ENCODE measurements around the gene DCHS1. TPM values are rescaled to one million over a fixed set of nuclear protein-coding genes. Genes with fewer than 3 reads are reported as not detected.
"Not testable (repeated sequence)": the region's sequence is repeated elsewhere in the genome, so short reads cannot be mapped to it uniquely, and the experiment has no call there.

The DCHS1 gene, protein sequence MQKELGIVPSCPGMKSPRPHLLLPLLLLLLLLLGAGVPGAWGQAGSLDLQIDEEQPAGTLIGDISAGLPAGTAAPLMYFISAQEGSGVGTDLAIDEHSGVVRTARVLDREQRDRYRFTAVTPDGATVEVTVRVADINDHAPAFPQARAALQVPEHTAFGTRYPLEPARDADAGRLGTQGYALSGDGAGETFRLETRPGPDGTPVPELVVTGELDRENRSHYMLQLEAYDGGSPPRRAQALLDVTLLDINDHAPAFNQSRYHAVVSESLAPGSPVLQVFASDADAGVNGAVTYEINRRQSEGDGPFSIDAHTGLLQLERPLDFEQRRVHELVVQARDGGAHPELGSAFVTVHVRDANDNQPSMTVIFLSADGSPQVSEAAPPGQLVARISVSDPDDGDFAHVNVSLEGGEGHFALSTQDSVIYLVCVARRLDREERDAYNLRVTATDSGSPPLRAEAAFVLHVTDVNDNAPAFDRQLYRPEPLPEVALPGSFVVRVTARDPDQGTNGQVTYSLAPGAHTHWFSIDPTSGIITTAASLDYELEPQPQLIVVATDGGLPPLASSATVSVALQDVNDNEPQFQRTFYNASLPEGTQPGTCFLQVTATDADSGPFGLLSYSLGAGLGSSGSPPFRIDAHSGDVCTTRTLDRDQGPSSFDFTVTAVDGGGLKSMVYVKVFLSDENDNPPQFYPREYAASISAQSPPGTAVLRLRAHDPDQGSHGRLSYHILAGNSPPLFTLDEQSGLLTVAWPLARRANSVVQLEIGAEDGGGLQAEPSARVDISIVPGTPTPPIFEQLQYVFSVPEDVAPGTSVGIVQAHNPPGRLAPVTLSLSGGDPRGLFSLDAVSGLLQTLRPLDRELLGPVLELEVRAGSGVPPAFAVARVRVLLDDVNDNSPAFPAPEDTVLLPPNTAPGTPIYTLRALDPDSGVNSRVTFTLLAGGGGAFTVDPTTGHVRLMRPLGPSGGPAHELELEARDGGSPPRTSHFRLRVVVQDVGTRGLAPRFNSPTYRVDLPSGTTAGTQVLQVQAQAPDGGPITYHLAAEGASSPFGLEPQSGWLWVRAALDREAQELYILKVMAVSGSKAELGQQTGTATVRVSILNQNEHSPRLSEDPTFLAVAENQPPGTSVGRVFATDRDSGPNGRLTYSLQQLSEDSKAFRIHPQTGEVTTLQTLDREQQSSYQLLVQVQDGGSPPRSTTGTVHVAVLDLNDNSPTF (N-terminal part only)
- total RNA-seq: 89.7 and 177 TPM in 2 replicates

DNA sequence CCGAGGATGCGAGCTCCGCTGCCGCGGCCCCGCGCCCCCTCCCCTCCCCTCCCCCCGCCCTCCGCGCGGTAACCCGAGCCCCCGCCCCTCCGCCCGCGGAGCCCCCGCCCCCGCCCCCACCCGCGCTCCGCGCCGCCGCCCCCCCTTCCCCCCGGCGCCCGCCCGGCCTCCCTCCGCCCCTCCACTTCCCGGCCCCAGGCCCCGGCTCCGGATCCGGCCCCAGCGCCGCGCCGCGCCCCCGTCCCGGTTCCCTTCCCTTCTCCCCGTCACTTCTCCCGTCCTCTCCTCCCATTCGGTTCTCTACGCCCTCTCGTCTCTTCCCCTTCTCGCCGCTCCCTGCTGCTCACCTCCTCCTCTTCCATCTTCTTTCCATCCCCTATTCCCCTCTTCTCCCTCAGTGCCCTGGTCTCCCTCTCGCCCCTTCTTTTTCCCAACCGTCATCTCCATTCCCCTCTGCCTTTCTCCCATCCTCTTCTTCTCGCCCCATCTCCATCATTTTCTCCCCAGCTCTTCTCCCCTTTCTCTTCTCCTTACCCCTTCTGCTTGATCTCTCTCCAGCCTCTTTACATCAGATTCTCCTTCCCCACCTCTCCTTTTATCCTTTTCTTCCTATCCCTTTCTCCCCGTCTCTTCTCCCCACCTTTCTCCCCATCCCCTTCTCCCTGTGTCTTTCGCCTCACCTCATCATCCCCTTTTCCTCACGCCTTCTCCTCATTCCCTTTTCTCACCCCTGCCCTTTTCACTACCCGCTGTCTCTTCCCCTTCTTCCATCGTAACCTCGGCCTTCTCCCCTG is at the start of gene DCHS1:
DCHS1 (minus strand) TSS at position 20 of the 794 bp plus-strand sequence. CDS start 14,196 bp downstream, outside the sequence.
- no peak for DNase-seq (ENCODE audit: extremely low read depth, low read depth, low spot score)

DNA sequence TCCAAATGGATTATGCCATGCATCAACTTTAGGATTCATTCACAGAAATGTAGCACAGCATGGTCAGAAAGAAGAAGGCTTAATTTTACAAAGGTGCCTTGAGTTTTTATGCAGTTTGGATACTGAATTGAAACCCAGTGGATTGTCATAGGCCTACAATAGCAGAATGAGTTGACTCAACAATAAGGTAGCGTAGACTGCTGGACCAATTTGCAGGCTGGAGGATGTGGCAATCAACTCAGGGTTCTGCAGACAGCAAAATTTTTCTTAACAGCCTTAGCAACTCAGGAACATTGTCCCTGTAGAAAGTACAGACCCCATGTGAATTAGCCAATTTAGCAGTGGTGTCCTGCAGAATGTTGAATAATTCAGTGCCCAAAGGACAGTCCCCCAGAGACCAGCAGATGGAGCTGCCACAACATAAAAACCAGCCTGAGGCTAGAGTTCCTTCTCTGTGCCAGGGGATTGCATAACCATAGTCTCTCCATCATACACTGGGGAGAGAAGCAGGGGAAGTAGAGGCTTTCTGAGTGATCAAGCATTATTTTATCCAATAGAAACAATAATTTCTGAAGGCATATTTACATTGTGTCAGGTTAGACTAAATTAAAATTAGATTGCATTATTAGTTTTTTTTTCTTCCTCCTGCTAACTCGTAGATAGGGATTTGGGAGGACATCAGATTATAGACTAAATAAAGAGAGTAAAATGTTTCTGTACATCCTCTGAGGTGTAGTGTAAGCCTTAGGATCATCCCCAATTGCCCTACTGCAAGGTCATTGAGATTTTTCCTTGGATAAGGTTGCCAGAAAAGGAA is 47.8 kb upstream of the DCHS1 start:
- DNase-seq (ENCODE audit: extremely low read depth, low read depth, low spot score): no peak

DNA sequence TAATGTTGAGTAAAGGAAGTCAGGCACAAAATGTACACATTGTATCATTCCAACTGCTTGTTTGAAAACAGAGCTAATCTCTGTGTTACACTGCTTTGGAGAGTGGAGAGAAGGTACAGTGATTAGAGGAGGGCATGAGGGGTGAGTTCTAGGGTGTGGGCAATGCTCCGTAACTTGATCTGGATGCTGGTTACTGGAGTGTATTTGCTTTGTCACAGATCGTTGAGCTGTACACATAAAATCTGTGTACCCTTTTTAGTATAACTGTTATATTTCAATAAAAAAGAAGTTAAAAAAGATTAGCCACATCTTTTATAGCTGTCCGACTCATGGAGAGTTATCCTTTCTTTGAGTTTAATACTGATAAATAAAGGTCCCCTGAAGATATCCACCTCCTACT is 46.3 kb upstream of the DCHS1 start:
- DNase-seq (ENCODE audit: extremely low read depth, low read depth, low spot score): not testable (repeated sequence)

DNA sequence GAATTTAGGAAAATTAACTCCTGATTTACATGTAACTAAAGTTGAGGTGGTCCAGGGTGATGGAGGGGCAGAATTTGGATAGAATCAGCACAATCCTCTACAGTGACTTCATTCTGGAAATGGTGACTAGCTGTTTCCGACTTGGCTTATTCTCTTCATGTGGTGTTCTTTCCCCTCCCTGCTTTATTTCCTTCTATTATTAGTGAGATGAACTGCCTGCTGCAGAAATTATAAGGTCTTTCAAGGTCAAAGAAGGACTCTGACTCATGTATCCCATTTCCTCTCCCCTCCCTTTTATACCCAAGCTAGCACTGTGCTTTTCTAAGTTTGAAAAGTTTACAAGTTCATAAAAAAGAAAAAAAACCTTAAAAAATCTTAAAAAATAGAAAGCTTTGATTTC is 39.8 kb upstream of the DCHS1 start:
- DNase-seq (ENCODE audit: extremely low read depth, low read depth, low spot score): peak; percentile 85

DNA sequence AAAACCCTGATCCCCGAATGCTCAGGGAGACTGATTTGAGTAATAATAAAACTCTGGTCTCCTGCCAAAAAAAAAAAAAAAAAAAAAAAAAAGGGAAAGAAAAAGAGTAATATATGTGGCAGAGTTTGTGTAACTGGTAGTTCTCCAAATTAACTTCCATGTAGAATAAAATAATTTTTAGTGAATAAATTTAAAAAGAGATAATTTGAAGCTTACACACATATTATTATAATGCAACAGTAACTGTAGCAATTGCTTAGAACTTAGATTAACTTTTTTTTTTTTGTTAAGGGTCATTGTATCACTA is 38.6 kb upstream of the DCHS1 start:
- no peak for DNase-seq (ENCODE audit: extremely low read depth, low read depth, low spot score)

DNA sequence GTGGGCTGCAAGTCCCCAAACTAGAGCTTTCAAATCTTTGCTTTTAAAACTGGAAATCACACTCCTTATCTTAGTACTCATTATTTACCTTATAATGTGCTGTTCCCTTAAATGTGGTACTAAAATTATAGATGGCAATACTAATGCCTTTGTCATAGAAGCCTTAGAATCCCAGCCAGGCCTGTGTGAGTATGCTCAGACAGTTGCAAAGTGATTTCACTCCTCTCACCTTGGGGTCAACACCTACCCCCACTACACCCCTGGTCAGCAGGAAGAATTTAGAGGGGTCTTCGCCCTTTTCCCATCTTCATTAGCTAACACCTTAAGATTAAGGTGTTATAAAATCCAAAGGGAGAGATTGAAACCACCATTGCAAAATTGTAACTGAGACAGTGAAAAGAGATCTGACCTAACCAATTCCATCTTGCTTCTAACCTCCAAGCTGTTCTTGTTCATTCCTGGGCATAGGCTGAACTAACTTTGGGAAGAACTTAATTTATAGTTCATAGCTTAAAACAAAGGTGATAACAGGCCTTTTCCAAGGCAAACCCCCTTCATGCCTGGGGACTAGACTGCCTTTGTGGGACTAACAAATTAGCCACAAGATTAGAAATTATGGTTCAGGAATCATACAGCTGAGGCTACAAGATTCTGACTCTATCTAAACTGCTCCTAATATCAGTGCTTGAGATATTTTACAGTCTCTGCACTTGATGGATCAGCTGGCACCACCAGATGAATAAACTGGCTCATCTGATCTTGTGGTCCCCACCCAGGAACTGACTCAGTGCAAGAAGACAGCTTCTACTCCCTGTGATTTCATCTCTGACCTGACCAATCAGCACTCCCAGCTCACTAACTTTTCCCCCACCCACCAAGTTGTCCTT is 38.0 kb upstream of the DCHS1 start:
- DNase-seq (ENCODE audit: extremely low read depth, low read depth, low spot score): no peak

DNA sequence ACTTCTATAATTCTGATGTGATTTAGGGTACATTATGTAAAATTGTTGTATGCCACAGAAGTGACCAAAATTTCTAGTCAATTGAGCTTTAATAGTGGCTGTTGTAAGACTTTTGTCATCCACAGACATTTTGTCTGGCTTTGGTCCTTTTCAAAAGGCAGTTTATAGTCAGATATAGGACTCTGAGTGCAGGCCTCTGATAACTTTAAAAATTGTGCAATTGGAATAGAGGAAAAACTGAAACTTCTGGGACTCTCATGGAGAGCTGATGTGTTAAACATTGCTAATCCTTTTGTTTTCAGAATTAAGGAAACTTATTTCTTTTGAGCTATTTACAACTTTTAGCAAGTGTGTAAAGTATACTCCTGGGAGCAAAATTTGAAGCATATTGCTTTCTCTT is 36.5 kb upstream of the DCHS1 start:
- DNase-seq (ENCODE audit: extremely low read depth, low read depth, low spot score): no peak

DNA sequence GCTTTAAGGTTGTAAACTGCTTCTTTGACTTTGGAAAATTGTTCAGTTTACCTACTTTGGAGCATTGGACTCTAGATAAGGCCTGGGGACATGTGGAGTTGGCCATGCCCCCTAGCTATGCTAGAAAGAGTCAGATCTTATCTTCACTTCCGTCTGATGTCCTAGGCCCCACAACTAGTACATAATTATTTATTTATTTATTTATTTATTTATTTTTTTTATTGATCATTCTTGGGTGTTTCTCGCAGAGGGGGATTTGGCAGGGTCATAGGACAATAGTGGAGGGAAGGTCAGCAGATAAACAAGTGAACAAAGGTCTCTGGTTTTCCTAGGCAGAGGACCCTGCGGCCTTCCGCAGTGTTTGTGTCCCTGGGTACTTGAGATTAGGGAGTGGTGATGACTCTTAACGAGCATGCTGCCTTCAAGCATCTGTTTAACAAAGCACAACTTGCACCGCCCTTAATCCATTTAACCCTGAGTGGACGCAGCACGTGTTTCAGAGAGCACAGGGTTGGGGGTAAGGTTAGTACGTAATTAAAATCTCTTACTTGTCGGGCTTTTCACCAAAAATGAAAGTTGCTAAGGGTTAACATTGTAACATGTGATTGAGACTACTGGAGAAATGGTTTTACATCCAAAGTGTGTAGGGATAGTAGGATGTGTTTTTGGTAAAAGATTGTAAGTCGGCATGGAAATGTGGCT is 35.0 kb upstream of the DCHS1 start:
- DNase-seq (ENCODE audit: extremely low read depth, low read depth, low spot score): not testable (repeated sequence)

DNA sequence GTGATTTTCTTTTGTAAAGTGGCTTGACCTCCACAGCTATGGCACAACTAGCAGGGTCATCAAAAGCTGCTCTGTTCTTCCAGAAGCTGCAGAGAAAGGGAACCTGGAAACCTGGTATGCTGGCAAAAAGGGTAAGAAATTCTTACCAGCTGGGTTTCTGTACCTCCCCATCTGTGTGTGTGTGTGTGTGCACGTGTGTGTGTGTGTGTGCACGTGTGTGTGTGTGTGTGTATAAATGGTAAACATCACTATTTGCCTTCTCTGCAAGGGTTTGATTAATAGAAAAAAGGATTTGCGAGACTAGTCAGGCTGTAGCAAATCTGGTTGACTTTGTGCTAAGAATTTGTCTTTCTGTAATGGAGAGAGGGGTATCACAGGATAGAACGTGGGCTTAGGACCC is 32.3 kb upstream of the DCHS1 start:
- DNase-seq (ENCODE audit: extremely low read depth, low read depth, low spot score): no peak

DNA sequence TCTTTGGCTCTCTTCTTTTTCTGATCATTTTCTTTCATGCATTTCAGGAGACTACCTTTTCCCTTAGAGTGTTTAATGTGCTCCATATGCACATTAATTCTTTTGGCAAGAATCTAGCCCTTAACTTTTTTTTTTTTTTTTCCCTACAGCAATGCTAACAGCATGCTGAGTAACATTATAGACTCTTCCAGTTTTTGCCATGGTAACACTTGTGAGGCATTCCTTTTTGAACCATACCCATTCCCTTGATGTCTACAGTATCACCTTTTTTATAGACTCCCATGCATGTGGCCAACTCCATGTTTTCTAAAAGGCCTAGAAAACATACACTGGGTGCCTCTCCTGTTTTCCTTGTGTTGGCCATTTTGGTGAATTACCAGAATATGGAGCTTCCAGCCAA is 30.4 kb upstream of the DCHS1 start:
- no peak for DNase-seq (ENCODE audit: extremely low read depth, low read depth, low spot score)

DNA sequence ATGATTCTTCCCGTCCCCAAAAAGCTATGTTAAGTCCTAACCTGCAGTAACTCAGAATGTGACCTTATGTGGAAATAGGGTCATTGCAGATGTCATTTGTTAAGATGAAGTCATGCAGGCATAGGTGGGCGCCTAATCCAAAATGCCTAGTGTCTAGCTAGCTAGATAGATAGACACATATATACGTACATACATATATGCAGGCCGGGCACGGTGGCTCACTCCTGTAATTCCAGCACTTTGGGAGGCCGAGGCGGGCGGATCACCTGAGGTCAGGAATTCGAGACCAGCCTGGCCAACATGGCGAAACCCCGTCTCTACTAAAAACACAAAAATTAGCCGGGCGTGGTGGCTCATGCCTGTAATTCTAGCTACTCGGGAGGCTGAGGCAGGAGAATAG is 28.5 kb upstream of the DCHS1 start:
- not testable (repeated sequence) for DNase-seq (ENCODE audit: extremely low read depth, low read depth, low spot score)

DNA sequence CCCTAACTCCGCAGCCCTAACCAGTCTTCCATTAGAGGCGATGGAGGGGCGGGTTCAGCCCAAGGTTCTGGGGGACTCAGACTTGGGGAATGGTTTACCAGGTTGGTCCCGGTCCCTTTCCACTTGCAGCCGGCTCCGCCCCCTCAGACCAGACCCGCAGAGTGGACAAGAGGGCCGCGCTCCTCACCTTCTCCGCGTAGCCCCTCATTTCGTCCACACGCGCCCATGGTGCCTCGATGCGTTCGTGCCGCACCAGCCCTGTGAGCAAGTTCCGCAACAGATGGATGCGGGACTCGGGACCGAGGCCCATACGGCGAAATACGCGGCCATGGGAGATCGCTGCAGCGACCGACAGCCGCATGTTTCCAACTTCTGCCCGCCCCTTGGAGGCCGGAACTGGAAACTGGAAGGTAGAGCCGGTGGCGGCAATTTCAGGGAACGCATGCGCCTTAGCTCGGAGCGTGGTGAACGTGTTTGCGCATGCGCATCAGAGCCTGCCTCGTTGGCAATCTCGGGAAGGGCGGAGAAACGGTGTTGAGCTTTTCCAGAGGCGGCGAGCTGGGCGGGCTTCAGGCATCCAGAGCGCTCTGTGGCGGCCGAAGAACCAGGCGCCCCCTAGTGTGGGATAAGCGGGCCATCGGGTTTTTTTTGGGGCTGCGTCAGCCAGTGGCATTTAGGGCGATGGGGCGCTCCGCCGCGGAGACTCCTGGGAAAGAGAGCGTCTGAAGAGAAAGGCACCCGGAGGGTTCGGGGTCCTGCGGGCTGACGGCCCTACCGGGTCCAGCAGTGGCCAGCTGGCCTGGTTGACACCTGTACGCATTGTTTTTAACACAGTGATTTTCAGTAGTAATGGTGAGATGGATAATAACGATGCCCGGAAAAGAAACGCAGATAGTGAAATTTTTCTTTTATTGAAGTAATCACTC is 27.6 kb upstream of the DCHS1 start, which contains the start of gene MRPL17:
MRPL17 (minus strand) TSS at position 405 of the 926 bp plus-strand sequence; CDS start at position 361, 44 bp downstream.
- peak; percentile 95 for DNase-seq (ENCODE audit: extremely low read depth, low read depth, low spot score)

DNA sequence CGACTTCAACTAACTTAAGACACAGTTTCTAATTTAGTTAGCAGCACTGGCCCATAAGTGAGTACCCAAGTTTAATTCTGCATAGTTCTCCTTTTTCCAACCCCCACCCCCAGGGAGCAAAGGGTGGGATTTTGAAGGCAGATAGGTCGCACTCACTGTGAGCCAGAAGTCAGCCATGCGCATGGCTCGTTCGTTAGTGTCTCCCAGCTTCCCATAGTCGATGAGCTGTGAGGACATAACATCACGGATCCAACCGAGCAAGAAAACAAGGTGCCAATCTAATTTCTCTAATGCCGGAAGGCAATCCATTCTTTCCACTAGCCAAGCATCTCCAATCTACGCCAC is 27.0 kb upstream of the DCHS1 start:
- DNase-seq (ENCODE audit: extremely low read depth, low read depth, low spot score): no peak

DNA sequence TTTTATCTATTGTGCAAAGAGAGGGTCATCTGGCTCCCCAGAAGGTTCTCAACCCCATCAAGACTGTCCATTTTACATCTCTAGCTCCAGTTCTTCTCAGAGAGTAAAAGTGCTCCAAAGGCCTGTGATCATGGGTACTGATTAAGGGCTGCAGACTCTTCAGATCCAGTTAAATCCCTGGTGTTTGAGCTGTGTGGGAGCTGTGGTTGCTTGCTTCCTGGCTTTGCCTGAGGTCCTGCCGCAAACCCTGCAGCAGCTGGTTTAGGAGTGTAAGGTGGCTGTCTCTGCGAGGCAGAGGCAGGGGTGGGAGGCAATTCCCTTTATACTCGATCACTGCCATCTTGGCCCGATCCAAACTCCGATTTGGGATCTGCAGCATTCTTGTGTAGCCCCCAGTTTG is 26.3 kb upstream of the DCHS1 start:
- no peak for DNase-seq (ENCODE audit: extremely low read depth, low read depth, low spot score)

DNA sequence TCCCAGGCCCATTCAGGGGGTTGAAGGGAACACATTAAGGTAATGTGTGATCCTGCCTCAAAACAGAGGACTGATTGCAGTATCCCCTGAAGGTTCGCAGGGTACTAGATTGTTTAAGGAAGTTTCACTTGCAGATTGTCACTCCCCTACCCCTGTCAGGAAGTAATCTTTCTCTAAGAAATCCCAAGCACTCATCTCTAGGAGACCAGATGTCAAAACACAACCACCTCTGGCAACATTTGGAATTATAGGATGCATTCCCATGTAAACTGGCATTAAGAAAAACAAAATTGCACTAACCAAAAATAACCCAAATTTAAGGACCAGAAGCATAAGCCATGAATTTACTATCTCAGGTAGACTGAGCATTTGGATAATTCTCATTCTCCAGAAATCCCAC is 25.9 kb upstream of the DCHS1 start:
- DNase-seq (ENCODE audit: extremely low read depth, low read depth, low spot score): no peak

DNA sequence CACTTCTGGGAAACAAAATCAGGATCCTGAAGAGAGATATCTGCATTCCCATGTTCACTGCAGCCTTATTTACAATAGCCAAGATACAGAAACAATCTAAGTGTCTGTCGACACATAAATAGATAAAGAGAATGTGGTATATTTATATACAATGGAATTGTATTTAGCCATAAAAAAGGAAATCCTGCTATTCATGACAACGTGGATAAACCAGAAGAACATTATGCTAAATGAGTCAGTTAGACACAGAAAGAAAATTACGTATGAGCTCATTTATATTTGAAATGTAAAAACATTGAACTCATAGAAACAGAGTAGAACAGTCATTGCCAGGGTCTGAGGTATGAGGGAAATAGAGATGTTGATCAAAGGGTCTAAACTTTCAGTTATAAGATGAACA is 21.4 kb upstream of the DCHS1 start:
- DNase-seq (ENCODE audit: extremely low read depth, low read depth, low spot score): no peak

DNA sequence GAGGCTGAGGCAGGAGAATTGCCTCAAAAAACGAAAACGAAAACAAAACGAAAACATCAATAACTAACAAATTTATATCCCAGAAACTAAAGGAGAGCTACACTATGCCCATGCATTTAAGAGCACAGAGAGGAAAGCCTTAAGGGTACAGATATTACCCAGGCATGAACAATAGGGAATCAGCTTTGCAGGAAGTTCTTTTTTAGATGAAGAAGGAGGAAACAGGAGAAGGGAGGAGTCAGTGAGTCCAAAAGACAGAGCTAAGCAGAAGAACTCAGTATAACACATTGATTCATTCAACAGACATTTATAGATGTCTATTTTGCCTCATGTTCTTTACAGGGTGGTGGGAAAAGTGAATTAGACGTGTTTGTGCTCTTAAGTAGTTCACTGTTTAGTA is 19.3 kb upstream of the DCHS1 start:
- no peak for DNase-seq (ENCODE audit: extremely low read depth, low read depth, low spot score)
